Subcutaneous adipose tissue (tissue), 4 donors: ENCODE measurements around the gene SULT1B1. TPM values are rescaled to one million over a fixed set of nuclear protein-coding genes. Genes with fewer than 3 reads are reported as not detected.

Experiments
- total RNA-seq, 4 donors: library from RNA; depleted of rRNA; stranded (reverse); fragments of >200 nt; gene quantifications; one replicate each; pipeline ENCODE4 v1.1.0, GENCODE V29; 2016
- TF ChIP-seq, protein P1 (sequence below): fragments of 450-650 bp; IDR thresholded peaks from one replicate; pipeline ENCODE4 v1.5.1; 2016; ENCODE audit warnings: low read depth, mild to moderate bottlenecking, control low read depth, antibody characterized with exemption, moderate library complexity

Gene SULT1B1
- total RNA-seq, 4 donors from 2014 or later = 0.75 to 3.3 (median 2.0) TPM

DNA sequence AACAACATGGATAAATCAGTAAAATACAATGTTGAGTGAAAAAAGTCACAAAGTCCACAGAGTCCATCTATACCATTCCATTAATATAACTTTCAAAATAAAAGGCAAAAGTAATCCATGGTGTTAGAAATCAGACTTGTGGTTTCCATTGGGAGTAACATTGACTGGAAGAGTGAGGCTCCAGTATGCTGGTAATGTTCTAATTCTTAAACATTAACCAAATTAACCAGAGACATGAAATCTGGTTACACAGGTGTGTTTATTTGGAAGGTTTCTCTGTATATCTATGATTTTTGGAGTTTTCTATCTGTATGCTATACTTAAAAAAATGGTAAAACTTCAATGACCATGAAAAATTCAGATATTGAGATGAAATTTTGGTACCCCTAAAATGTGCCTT, 42.6 kb downstream of the SULT1B1 start:
- TF ChIP-seq, protein P1, sequence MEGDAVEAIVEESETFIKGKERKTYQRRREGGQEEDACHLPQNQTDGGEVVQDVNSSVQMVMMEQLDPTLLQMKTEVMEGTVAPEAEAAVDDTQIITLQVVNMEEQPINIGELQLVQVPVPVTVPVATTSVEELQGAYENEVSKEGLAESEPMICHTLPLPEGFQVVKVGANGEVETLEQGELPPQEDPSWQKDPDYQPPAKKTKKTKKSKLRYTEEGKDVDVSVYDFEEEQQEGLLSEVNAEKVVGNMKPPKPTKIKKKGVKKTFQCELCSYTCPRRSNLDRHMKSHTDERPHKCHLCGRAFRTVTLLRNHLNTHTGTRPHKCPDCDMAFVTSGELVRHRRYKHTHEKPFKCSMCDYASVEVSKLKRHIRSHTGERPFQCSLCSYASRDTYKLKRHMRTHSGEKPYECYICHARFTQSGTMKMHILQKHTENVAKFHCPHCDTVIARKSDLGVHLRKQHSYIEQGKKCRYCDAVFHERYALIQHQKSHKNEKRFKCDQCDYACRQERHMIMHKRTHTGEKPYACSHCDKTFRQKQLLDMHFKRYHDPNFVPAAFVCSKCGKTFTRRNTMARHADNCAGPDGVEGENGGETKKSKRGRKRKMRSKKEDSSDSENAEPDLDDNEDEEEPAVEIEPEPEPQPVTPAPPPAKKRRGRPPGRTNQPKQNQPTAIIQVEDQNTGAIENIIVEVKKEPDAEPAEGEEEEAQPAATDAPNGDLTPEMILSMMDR = no peak

DNA sequence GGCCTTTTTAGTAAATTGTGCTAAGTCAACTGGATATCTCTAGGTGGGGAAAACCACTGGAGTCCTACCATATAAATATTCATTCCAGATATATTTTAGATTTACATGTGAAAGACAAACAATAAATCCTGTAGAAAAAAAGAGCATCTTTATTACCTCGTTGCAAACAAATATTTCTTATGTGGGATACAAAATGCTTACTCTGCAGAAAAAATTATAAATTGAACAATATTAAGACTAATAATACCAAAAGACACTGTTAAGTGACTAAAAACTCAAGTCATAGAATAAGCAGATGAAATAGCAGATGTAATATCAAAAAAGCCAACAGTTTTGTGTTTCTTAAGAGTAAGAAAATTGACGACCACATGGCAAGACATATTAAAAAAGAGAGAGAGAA, 43.8 kb downstream of the SULT1B1 start:
- TF ChIP-seq, protein P1 = no peak

DNA sequence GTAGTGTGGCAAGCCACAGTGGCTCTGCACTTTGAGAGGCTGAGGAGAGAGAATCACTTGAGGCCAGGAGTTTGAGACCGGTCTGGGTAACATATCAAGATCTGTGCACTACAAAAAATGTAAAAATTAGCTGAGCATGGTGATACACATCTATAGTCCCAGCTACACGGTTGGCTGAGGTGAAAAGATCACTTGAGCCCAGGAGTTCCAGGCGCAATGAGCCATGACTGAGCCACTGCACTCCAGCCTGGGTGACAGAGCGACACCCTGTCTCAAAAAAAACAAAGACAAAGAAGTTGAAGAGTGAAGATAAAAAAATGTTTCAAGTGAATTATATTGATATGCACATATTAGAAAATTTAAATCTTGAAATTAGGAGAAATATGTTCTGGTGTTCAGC, 46.3 kb downstream of the SULT1B1 start:
- TF ChIP-seq, protein P1 = no peak

DNA sequence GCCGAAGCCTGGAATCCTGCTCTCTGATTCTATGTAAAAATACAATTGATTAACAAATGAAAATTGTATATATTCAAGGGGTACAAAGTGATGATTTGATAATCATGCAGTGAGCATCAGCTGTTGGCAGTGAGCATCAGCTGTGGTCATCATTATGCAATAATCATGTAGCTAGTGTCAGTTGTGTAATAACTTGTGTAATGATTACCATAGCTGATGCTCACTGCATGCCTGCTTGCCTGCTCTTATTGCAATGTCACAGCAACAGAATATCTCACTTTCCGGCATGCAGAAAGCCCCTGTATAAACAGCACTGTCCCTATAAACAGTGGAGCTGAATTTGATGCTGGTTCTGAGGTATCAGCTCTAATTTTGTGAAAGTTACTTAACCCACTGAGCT, 46.8 kb downstream of the SULT1B1 start:
- TF ChIP-seq, protein P1 = no peak

DNA sequence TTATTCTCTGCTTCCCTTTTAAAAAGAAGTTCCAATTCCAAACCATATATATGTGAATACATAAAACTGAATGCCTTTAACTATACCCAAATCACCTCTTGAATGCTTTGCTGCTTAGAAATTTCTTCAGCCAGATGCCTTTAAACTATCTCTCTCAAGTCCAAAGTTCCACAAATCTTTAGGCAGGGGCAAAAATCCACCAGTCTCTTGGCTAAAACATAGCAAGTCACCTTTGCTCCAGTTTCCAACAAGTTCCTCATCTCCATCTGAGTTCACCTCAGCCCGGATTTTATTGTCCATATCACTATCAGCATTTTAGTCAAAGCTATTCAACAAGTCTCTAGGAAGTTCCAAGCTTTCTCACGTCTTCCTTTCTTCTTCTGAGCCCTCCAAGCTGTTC, 49.8 kb downstream of the SULT1B1 start:
- TF ChIP-seq, protein P1 = no peak

DNA sequence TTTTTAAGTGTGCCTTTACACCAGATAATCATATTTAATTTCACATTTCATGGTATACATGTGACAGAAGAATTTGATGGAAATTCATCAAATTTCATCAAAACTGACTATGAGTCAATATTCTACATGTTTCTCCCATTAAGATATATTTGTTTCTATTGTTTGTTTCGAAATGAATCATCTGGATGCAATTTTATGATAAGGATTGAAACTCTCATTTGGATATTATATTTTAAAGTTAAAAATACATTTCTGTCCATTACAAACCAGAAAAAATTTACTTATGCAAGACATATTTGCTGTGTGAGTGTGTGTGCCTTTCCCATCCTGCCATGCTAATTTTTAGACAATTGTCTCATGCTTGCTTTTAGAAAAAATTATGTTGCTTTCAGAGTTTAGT, 52.2 kb downstream of the SULT1B1 start:
- TF ChIP-seq, protein P1 = no peak

DNA sequence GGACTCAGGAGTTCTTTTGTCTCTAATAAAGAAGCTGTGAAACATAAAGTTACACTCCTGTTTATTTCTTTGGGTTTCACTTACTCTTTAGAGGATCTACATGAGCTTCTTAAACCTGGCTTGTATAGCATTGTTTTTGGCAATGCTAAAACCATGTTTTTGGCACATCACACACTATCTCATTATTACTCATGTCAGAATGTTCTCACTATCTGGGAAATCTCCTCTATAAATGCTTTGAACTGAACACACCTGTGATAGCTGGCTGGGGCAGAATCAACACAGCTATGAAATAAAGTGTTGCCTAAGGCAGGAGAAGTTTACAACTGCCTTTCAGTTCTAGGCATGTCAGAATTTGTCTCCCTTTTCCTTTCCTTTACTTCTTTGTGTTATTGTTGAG, 52.6 kb downstream of the SULT1B1 start:
- TF ChIP-seq, protein P1 = no peak
